Calu3 (cell line): ENCODE data around the gene PACRG. TPM values are rescaled to one million over a fixed set of nuclear protein-coding genes. Genes with fewer than 3 reads are reported as not detected.

Experiments used
- BruUV-seq: library from RNA; stranded (reverse); fragments of 400-500 nt; replicated peaks from 2 replicates; lab custom pipeline; 2021; lab: Mats Ljungman, UMichigan
- CTCF ChIA-PET: fragments of 300-600 bp; sonication (Branson Sonifier 250); formaldehyde crosslinking; loops from one replicate; lab custom pipeline; 2022; ENCODE audit warnings: antibody characterized with exemption; lab: Charles Lee
- DNase-seq: peaks from one replicate; pipeline ENCODE4 v3.0.0; 2022
- H3K27ac Mint-ChIP-seq: one replicate; pipeline ENCODE4 v1.8.0; 2022; ENCODE audit warnings: mixed read lengths; ENCODE audit not compliant: unreplicated experiment
- H3K27me3 Mint-ChIP-seq: one replicate; pipeline ENCODE4 v1.8.0; 2022; ENCODE audit warnings: mixed read lengths; ENCODE audit not compliant: unreplicated experiment
- H3K36me3 Mint-ChIP-seq: one replicate; pipeline ENCODE4 v1.8.0; 2022; ENCODE audit warnings: mild to moderate bottlenecking, moderate library complexity, mixed read lengths; ENCODE audit not compliant: insufficient read depth, unreplicated experiment
- H3K4me1 Mint-ChIP-seq: one replicate; pipeline ENCODE4 v1.8.0; 2022; ENCODE audit warnings: mild to moderate bottlenecking, low read depth, mixed read lengths; ENCODE audit not compliant: unreplicated experiment
- H3K4me3 Mint-ChIP-seq: one replicate; pipeline ENCODE4 v1.8.0; 2022; ENCODE audit warnings: mild to moderate bottlenecking, low read depth, moderate library complexity, mixed read lengths; ENCODE audit not compliant: unreplicated experiment
- H3K9me3 Mint-ChIP-seq: one replicate; pipeline ENCODE4 v1.8.0; 2022; ENCODE audit warnings: low read depth, mixed read lengths; ENCODE audit not compliant: unreplicated experiment
- intact Hi-C: fragments of 100-400 bp; cut with micrococcal nuclease; formaldehyde crosslinking; loops from one replicate; pipeline ENCODE4 v1.10.0; 2022; ENCODE audit not compliant: unreplicated experiment
- total RNA-seq: library from RNA; stranded (reverse); gene quantifications from 2 replicates; pipeline ENCODE4 v1.2.3, GENCODE V29; 2022
- TF ChIP-seq, protein P1 (sequence below): fragments of 200-600 bp; IDR thresholded peaks from one replicate; pipeline ENCODE4 v1.8.0; 2022; ENCODE audit warnings: antibody characterized with exemption; ENCODE audit not compliant: unreplicated experiment

PACRG gene
- total RNA-seq, 1 experiment from 2014 or later = 1.5 TPM

DNA sequence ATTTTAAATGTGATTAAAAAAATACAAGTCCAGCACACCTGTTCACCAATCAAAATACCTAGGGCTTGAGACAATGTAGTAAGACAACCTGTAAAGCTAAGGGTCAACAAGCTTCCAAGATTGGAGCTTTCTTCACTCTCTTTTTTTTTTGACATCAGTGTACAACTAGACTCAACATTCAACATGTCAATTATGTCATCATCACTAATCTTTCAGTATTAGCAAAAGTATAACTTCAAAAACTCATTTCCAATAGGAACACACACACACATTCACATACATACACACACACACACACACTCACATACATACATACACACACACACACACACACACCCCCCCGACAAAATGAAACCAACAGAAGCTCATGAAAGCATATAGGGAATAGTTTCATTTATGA lies 26.2 kb upstream of the PACRG start:
- H3K27ac Mint-ChIP-seq = no peak overlapping the region
- no peaks in the 10 kb centered on the region for H3K9me3 Mint-ChIP-seq
- CTCF ChIA-PET = no interaction called here
- DNase-seq = no peak
- H3K36me3 Mint-ChIP-seq = no peaks in the 10 kb centered on the region
- no TSS peak for BruUV-seq
- H3K27me3 Mint-ChIP-seq = no peaks in the 10 kb centered on the region
- no peaks in the 10 kb centered on the region for H3K4me1 Mint-ChIP-seq
- TF ChIP-seq, protein P1, sequence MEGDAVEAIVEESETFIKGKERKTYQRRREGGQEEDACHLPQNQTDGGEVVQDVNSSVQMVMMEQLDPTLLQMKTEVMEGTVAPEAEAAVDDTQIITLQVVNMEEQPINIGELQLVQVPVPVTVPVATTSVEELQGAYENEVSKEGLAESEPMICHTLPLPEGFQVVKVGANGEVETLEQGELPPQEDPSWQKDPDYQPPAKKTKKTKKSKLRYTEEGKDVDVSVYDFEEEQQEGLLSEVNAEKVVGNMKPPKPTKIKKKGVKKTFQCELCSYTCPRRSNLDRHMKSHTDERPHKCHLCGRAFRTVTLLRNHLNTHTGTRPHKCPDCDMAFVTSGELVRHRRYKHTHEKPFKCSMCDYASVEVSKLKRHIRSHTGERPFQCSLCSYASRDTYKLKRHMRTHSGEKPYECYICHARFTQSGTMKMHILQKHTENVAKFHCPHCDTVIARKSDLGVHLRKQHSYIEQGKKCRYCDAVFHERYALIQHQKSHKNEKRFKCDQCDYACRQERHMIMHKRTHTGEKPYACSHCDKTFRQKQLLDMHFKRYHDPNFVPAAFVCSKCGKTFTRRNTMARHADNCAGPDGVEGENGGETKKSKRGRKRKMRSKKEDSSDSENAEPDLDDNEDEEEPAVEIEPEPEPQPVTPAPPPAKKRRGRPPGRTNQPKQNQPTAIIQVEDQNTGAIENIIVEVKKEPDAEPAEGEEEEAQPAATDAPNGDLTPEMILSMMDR = no peak
- no peak overlapping the region for H3K4me3 Mint-ChIP-seq
- intact Hi-C loops = no loop called here

DNA sequence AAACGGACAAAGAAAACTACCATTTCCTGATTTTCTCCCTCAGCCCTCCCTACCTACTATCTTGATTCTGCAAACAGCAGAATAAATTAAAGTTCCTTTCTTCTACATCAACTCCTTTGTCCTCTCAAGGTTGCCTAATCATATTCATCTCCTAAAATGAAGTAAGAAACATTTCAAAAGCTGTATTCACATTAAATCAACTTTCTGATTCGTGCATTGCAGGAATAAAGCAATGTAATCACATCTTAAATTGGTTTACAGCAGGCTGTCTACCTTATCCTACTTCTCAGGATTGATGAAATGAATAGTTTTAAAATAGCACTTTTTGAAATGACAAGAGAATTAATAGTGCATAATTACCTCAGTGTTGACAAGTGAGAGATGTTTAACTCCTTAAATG lies 25.3 kb upstream of the PACRG start:
- CTCF ChIA-PET = interaction anchor here (0.5 kb wide), 1 partner anchor 16 kb away, joined by 5 read pairs; no protein-coding TSS in a partner anchor
- no peak for DNase-seq
- TF ChIP-seq, protein P1 = no peak
- intact Hi-C loops = no loop called here
- no TSS peak for BruUV-seq
- no peak overlapping the region for H3K4me3 Mint-ChIP-seq
- no peaks in the 10 kb centered on the region for H3K9me3 Mint-ChIP-seq
- no peak overlapping the region for H3K27ac Mint-ChIP-seq
- no peaks in the 10 kb centered on the region for H3K36me3 Mint-ChIP-seq
- H3K4me1 Mint-ChIP-seq = no peaks in the 10 kb centered on the region
- no peaks in the 10 kb centered on the region for H3K27me3 Mint-ChIP-seq

DNA sequence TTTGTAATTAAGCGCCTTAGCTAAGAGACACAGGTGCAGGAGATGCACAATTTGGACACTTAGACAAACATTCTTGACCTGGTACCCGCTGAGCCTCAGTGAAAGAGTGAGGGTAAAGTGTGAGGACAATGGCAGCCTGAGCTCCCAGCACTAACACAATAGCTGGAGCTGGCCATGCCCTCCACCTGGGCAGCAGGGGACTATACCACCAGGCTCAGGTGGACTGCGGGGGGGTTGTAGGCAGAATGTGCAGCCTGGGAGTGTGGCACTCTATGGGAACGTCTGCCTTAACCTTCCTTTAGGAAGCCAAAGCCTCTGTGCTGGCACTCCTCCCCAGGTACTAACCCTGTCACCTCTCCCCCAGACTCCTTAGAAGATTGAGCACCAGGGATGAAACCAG lies 23.8 kb upstream of the PACRG start:
- Mint-ChIP-seq H3K27ac (no peak overlapping the region), H3K9me3 (no peaks in the 10 kb centered on the region), H3K4me3 (no peak overlapping the region), H3K4me1 (no peaks in the 10 kb centered on the region), H3K36me3 (no peaks in the 10 kb centered on the region), H3K27me3 (no peaks in the 10 kb centered on the region)
- DNase-seq = no peak
- no TSS peak for BruUV-seq
- intact Hi-C loops = no loop called here
- TF ChIP-seq, protein P1 = no peak
- CTCF ChIA-PET = no interaction called here

DNA sequence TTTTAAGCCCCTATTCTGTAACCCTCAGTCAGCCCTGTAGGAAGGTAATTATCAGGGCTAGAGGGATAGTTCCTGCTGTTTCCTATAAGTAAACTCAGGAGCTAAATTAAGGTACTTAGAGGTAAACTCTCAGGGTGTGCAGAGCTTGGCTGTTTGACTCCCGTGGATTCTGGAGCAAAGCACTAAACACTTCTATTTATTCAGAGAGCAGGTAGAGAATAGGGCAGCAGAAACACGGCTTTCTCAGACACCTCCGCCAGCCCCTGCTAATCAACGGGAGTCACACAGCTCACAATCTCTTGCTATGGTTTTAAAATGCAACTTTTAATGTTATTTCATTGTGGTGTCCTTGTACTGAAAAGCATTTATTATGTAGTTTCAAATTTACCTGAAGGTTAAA lies 22.0 kb upstream of the PACRG start:
- Mint-ChIP-seq H3K9me3 (no peaks in the 10 kb centered on the region), H3K36me3 (no peaks in the 10 kb centered on the region), H3K27me3 (no peaks in the 10 kb centered on the region), H3K4me3 (no peak overlapping the region), H3K4me1 (no peaks in the 10 kb centered on the region), H3K27ac (no peak overlapping the region)
- BruUV-seq = no TSS peak
- TF ChIP-seq, protein P1 = no peak
- no peak for DNase-seq
- intact Hi-C loops = no loop called here
- CTCF ChIA-PET = no interaction called here

DNA sequence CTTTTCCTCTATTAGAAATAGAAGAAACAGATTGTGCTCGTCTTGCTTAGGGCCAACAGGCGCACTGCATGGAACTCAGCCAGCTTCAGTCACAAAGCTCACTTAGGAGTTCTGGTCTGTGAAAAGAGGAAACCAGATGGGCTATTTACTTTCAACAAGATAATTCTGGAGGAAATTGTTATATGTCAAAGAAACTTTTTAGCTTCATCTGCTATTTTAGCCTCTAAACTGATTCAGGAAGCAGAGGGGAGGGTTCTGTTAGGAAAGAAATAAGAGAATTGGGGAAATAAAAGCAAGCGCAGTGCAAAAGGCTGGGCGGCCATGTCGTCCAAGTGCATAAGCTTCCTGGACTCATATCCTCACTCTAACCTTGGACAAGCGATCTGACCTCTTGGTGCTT lies 21.5 kb upstream of the PACRG start:
- no TSS peak for BruUV-seq
- CTCF ChIA-PET = no interaction called here
- H3K36me3 Mint-ChIP-seq = no peaks in the 10 kb centered on the region

More for the DNA sequence above, 21.5 kb upstream of the PACRG start:
- intact Hi-C loops = no loop called here
- TF ChIP-seq, protein P1 = no peak
- Mint-ChIP-seq H3K27me3 (no peaks in the 10 kb centered on the region), H3K27ac (no peak overlapping the region), H3K9me3 (no peaks in the 10 kb centered on the region), H3K4me3 (no peak overlapping the region), H3K4me1 (no peaks in the 10 kb centered on the region)
- no peak for DNase-seq
